ENCODE results near the gene POLR3GL.

POLR3GL gene

GRCh38 chr1:145975216-145975615 is 10.7 kb downstream of the POLR3GL start:
- DNase-seq (ENCODE audit: low spot score), result no peak

GRCh38 chr1:145977016-145977415 is 12.5 kb downstream of the POLR3GL start:
- no peak for DNase-seq (ENCODE audit: low spot score)

- DNase-seq (ENCODE audit: low spot score), result peak; percentile 84
These were observed 13.3 kb downstream of the POLR3GL start for GRCh38 chr1:145977486-145978470.

- DNase-seq (ENCODE audit: low spot score), result no peak
These were observed 14.0 kb downstream of the POLR3GL start for GRCh38 chr1:145978471-145978853.

- peak; percentile 99 for DNase-seq (ENCODE audit: low spot score)
These were observed 14.6 kb downstream of the POLR3GL start for GRCh38 chr1:145978854-145979745.

GRCh38 chr1:145979746-145980456 is 15.4 kb downstream of the POLR3GL start:
- no peak for DNase-seq (ENCODE audit: low spot score)

- no peak for DNase-seq (ENCODE audit: low spot score)
These were observed 16.0 kb downstream of the POLR3GL start for GRCh38 chr1:145980457-145980994.

- DNase-seq (ENCODE audit: low spot score), result no peak
These were observed 17.7 kb downstream of the POLR3GL start for GRCh38 chr1:145982010-145982723.

GRCh38 chr1:145983206-145983675 is 18.8 kb downstream of the POLR3GL start:
- no peak for DNase-seq (ENCODE audit: low spot score)

GRCh38 chr1:145983960-145984830 is 19.7 kb downstream of the POLR3GL start:
- DNase-seq (ENCODE audit: low spot score), result no peak

- DNase-seq (ENCODE audit: low spot score), result no peak
These were observed 20.6 kb downstream of the POLR3GL start for GRCh38 chr1:145985129-145985501.

- no peak for DNase-seq (ENCODE audit: low spot score)
These were observed 21.3 kb downstream of the POLR3GL start for GRCh38 chr1:145985502-145986439.

- no peak for DNase-seq (ENCODE audit: low spot score)
These were observed 22.1 kb downstream of the POLR3GL start for GRCh38 chr1:145986551-145986950.

GRCh38 chr1:145987926-145988325 is 23.4 kb downstream of the POLR3GL start:
- DNase-seq (ENCODE audit: low spot score), result no peak

GRCh38 chr1:145988773-145989172 is 24.3 kb downstream of the POLR3GL start:
- no peak for DNase-seq (ENCODE audit: low spot score)

GRCh38 chr1:145990249-145990855 is 25.9 kb downstream of the POLR3GL start:
- no peak for DNase-seq (ENCODE audit: low spot score)

- no peak for DNase-seq (ENCODE audit: low spot score)
These were observed 27.4 kb downstream of the POLR3GL start for GRCh38 chr1:145991735-145992412.
